Measurements from ENCODE around the gene FADD. TPM values are rescaled to one million over a fixed set of nuclear protein-coding genes. Genes with fewer than 3 reads are reported as not detected.

The FADD gene
- polyA plus RNA-seq, 1 donor (not counting 4 experiments of a cell fraction or from before 2014, with no cell fraction given) = 33.7 TPM

- FAIRE-seq (no peak), DNase-seq (ENCODE audit: low read depth, low spot score) (no peak)
- Histone ChIP-seq H3K9me3 (ENCODE audit: control insufficient read depth, low read depth, low read length) (no peaks in the 10 kb centered on the region), H3K4me1 (ENCODE audit: control insufficient read depth, extremely low read depth, insufficient read depth, low read length) (peaks cover 6% of the 10 kb centered on the region), H4K20me1 (ENCODE audit: control insufficient read depth, extremely low read depth, insufficient read depth, low read length) (no peaks in the 10 kb centered on the region), H2AFZ (ENCODE audit: control insufficient read depth, low read length) (peak overlapping the region; percentile 15), H3K4me3 (ENCODE audit: control insufficient read depth in 2 of 3, extremely low read depth in 1 of 3, insufficient read depth in 2 of 3, low read depth in 1 of 3, low read length in 3 of 3) (no peak overlapping the region), H3K79me2 (ENCODE audit: control insufficient read depth, insufficient read depth, low read length) (no peaks in the 10 kb centered on the region), H3K9me1 (ENCODE audit: control insufficient read depth, extremely low read depth, insufficient read depth, low read length) (no peaks in the 10 kb centered on the region), H3K27ac (ENCODE audit: control insufficient read depth, insufficient read depth, low read length) (no peak overlapping the region), H3K4me2 (ENCODE audit: control insufficient read depth, extremely low read depth, insufficient read depth, low read depth, low read length) (no peak overlapping the region), H3K36me3 (ENCODE audit: control insufficient read depth in 2 of 2, extremely low read depth in 1 of 2, insufficient read depth in 2 of 2, low read length in 2 of 2) (no peaks in the 10 kb centered on the region), H3K27me3 (ENCODE audit: control insufficient read depth, extremely low read depth, insufficient read depth, low read length) (peaks cover 7% of the 10 kb centered on the region), H3K9ac (ENCODE audit: control insufficient read depth, extremely low read depth, insufficient read depth, low read length) (no peak overlapping the region)
- dilution Hi-C loops (cut with MboI; ENCODE audit: extremely low pct_ligation_motif_present, low sequenced_read_pairs) = no loop called here
- no peak for TF ChIP-seq EZH2 (IDR thresholded peaks at IDR 0.05; ENCODE audit: low read length)
- TF ChIP-seq, protein P1, sequence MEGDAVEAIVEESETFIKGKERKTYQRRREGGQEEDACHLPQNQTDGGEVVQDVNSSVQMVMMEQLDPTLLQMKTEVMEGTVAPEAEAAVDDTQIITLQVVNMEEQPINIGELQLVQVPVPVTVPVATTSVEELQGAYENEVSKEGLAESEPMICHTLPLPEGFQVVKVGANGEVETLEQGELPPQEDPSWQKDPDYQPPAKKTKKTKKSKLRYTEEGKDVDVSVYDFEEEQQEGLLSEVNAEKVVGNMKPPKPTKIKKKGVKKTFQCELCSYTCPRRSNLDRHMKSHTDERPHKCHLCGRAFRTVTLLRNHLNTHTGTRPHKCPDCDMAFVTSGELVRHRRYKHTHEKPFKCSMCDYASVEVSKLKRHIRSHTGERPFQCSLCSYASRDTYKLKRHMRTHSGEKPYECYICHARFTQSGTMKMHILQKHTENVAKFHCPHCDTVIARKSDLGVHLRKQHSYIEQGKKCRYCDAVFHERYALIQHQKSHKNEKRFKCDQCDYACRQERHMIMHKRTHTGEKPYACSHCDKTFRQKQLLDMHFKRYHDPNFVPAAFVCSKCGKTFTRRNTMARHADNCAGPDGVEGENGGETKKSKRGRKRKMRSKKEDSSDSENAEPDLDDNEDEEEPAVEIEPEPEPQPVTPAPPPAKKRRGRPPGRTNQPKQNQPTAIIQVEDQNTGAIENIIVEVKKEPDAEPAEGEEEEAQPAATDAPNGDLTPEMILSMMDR (optimal IDR thresholded peaks at IDR 0.05 in 1 of 3, IDR thresholded peaks at IDR 0.05 in 1 of 3, conservative IDR thresholded peaks at IDR 0.05 in 1 of 3; ENCODE audit: extremely low read depth in 1 of 3, insufficient read depth in 2 of 3, low read length in 3 of 3) = no peak
Measured at GRCh38 chr11:70251659-70252321, 48.7 kb downstream of the FADD start.

DNA sequence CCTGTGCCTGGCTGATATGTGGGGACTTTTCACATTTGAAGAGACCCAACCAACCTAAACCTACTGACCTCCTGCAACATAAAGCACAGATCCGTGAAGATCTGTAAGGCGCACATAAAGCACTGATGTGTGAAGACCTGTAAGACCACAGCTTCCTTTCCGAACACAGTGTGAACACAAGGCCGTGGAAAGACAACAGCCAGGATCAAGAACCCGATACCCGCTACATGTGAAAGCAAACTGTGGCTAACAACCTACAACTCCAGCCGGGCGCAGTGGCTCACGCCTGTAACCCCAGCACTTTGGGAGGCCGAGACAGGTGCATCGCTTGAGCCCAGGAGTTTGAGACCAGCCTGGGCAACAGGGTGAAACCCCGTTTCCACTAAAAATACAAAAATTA lies 49.7 kb downstream of the FADD start:
- dilution Hi-C loops (cut with MboI; ENCODE audit: extremely low pct_ligation_motif_present, low sequenced_read_pairs) = no loop called here
- Histone ChIP-seq H3K9ac (ENCODE audit: control insufficient read depth, extremely low read depth, insufficient read depth, low read length) (no peak overlapping the region), H2AFZ (ENCODE audit: control insufficient read depth, low read length) (no peak overlapping the region), H3K36me3 (ENCODE audit: control insufficient read depth in 2 of 2, extremely low read depth in 1 of 2, insufficient read depth in 2 of 2, low read length in 2 of 2) (no peaks in the 10 kb centered on the region), H3K9me1 (ENCODE audit: control insufficient read depth, extremely low read depth, insufficient read depth, low read length) (no peaks in the 10 kb centered on the region), H3K4me3 (ENCODE audit: control insufficient read depth in 2 of 3, extremely low read depth in 1 of 3, insufficient read depth in 2 of 3, low read depth in 1 of 3, low read length in 3 of 3) (no peak overlapping the region), H3K4me2 (ENCODE audit: control insufficient read depth, extremely low read depth, insufficient read depth, low read depth, low read length) (no peak overlapping the region), H3K4me1 (ENCODE audit: control insufficient read depth, extremely low read depth, insufficient read depth, low read length) (peaks cover 6% of the 10 kb centered on the region), H3K27me3 (ENCODE audit: control insufficient read depth, extremely low read depth, insufficient read depth, low read length) (peaks cover 7% of the 10 kb centered on the region), H3K79me2 (ENCODE audit: control insufficient read depth, insufficient read depth, low read length) (no peaks in the 10 kb centered on the region), H3K9me3 (ENCODE audit: control insufficient read depth, low read depth, low read length) (no peaks in the 10 kb centered on the region), H3K27ac (ENCODE audit: control insufficient read depth, insufficient read depth, low read length) (no peak overlapping the region), H4K20me1 (ENCODE audit: control insufficient read depth, extremely low read depth, insufficient read depth, low read length) (no peaks in the 10 kb centered on the region)
- FAIRE-seq (no peak), DNase-seq (ENCODE audit: low read depth, low spot score) (no peak)
- no peak for TF ChIP-seq EZH2 (IDR thresholded peaks at IDR 0.05; ENCODE audit: low read length)
- TF ChIP-seq, protein P1 (optimal IDR thresholded peaks at IDR 0.05 in 1 of 3, IDR thresholded peaks at IDR 0.05 in 1 of 3, conservative IDR thresholded peaks at IDR 0.05 in 1 of 3; ENCODE audit: extremely low read depth in 1 of 3, insufficient read depth in 2 of 3, low read length in 3 of 3) = no peak

Data from keratinocyte (primary cell).